GM19351 (cell line): ENCODE measurements around the gene NUP133.
A peak's percentile ranks its signal among the peaks of the same experiment; 100 is the strongest.
"Not testable (repeated sequence)": the region's sequence is repeated elsewhere in the genome, so short reads cannot be mapped to it uniquely, and the experiment has no call there.

Source experiments
- ATAC-seq: cut with Tn5 transposase; IDR thresholded peaks from one replicate; pipeline ENCODE4 v1.9.1; 2021; ENCODE audit warnings: mild to moderate bottlenecking, moderate library complexity; ENCODE audit not compliant: unreplicated experiment

NUP133 gene

GRCh38 chr1:229511201-229511600 is 3.1 kb upstream of the NUP133 start:
- ATAC-seq, result not testable (repeated sequence)

GRCh38 chr1:229509576-229509975 is 1.4 kb upstream of the NUP133 start:
- ATAC-seq, result no peak

GRCh38 chr1:229508823-229509337 is 739 bp upstream of the NUP133 start:
- ATAC-seq, result no peak

GRCh38 chr1:229507502-229507901 is 639 bp downstream of the NUP133 start:
- no peak for ATAC-seq

- ATAC-seq, result no peak
These were observed 1.5 kb downstream of the NUP133 start for GRCh38 chr1:229506633-229507032.

GRCh38 chr1:229495782-229496181 is 12.4 kb downstream of the NUP133 start:
- ATAC-seq, result no peak

GRCh38 chr1:229487181-229487580 is 21.0 kb downstream of the NUP133 start:
- ATAC-seq, result no peak

- ATAC-seq, result no peak
These were observed 22.8 kb downstream of the NUP133 start for GRCh38 chr1:229485318-229485717.

GRCh38 chr1:229482511-229482910 is 25.6 kb downstream of the NUP133 start:
- no peak for ATAC-seq

- ATAC-seq, result no peak
These were observed 27.6 kb downstream of the NUP133 start for GRCh38 chr1:229480495-229480894.

- peak; percentile 67 for ATAC-seq
These were observed 28.3 kb downstream of the NUP133 start for GRCh38 chr1:229479660-229480399.

- peak; percentile 80 for ATAC-seq
These were observed 29.3 kb downstream of the NUP133 start for GRCh38 chr1:229478852-229479251.

- not testable (repeated sequence) for ATAC-seq
These were observed 32.3 kb downstream of the NUP133 start for GRCh38 chr1:229475859-229476258.

- no peak for ATAC-seq
These were observed 33.6 kb downstream of the NUP133 start for GRCh38 chr1:229474509-229474908.

- ATAC-seq, result no peak
These were observed 37.0 kb downstream of the NUP133 start for GRCh38 chr1:229471175-229471574.

GRCh38 chr1:229470406-229471043 is 37.6 kb downstream of the NUP133 start:
- ATAC-seq, result no peak

GRCh38 chr1:229466887-229467286 is 41.3 kb downstream of the NUP133 start:
- no peak for ATAC-seq

- ATAC-seq, result no peak
These were observed 43.5 kb downstream of the NUP133 start for GRCh38 chr1:229464672-229465071.

- no peak for ATAC-seq
These were observed 47.0 kb downstream of the NUP133 start for GRCh38 chr1:229461032-229461668.

GRCh38 chr1:229459815-229460214 is 48.3 kb downstream of the NUP133 start:
- ATAC-seq, result no peak

- no peak for ATAC-seq
These were observed 50.7 kb downstream of the NUP133 start for GRCh38 chr1:229457436-229457835.

GRCh38 chr1:229456016-229456415 is 52.1 kb downstream of the NUP133 start:
- no peak for ATAC-seq
